Upper lobe of left lung (tissue), 6 donors: ENCODE data around the gene PCDHA13. TPM values are rescaled to one million over a fixed set of nuclear protein-coding genes. Genes with fewer than 3 reads are reported as not detected.

Experiments
- ATAC-seq, 2 donors: fragments of 200-7000 bp; cut with Tn5 transposase; one replicate each; pipeline ENCODE4 v1.9.1; 2022; ENCODE audit warnings: mild to moderate bottlenecking in 2 of 2, moderate library complexity in 2 of 2; ENCODE audit not compliant: low FRiP score in 2 of 2
- DNase-seq, 2 donors: peaks; one replicate each; pipeline ENCODE4 v3.0.0-alpha.2; 2019 to 2020
- H3K27ac ChIP-seq, 4 donors: fragments of 200-600 bp; sonication (generic); one replicate each; pipeline ENCODE4 v1.5.1; 2016 to 2019
- H3K27me3 ChIP-seq, 4 donors: fragments of 200-600 bp; sonication (generic); one replicate each; pipeline ENCODE4 v1.5.1; 2017 to 2019
- H3K36me3 ChIP-seq, 4 donors: fragments of 200-600 bp; sonication (generic); one replicate each; pipeline ENCODE4 v1.5.1; 2016 to 2019
- H3K4me1 ChIP-seq, 4 donors: fragments of 200-600 bp; sonication (generic); one replicate each; pipeline ENCODE4 v1.5.1; 2018 to 2019
- H3K4me3 ChIP-seq, 4 donors: fragments of 200-600 bp; sonication (generic); one replicate each; pipeline ENCODE4 v1.5.1; 2017 to 2019; ENCODE audit warnings: mild to moderate bottlenecking in 2 of 4, moderate library complexity in 1 of 4
- H3K9me3 ChIP-seq, 4 donors: fragments of 200-600 bp; sonication (generic); one replicate each; pipeline ENCODE4 v1.5.1; 2018 to 2019
- CTCF ChIP-seq, 6 experiments: fragments of 450-650 bp in 4 of 6; fragments of 200-600 bp in 2 of 6; sonication (generic) in 2 of 6; IDR thresholded peaks; one replicate each; pipeline ENCODE4 v1.5.1; 2016 to 2019; ENCODE audit warnings: antibody characterized with exemption in 6 of 6
- EP300 ChIP-seq, 4 donors: sonication (generic); formaldehyde crosslinking; IDR thresholded peaks; one replicate each; pipeline ENCODE4 v1.5.1; 2017; ENCODE audit warnings: antibody characterized with exemption in 4 of 4, control low read depth in 2 of 4
- POLR2A ChIP-seq, 4 donors: fragments of 450-650 bp; IDR thresholded peaks; one replicate each; pipeline ENCODE4 v1.5.1; 2016 to 2017; ENCODE audit warnings: antibody characterized with exemption in 4 of 4, mild to moderate bottlenecking in 2 of 4
- POLR2AphosphoS5 ChIP-seq, 2 donors: sonication (generic); formaldehyde crosslinking; IDR thresholded peaks; one replicate each; pipeline ENCODE4 v1.5.1; 2017; ENCODE audit warnings: antibody characterized with exemption in 2 of 2
- WGBS, 2 donors: methylation state at CpG; one replicate each; pipeline ENCODE4 v1.1.5; 2017 to 2018; 5-methylcytosine and 5-hydroxymethylcytosine counted together
- total RNA-seq, 6 donors: library from RNA; depleted of rRNA in 4 of 6; stranded (reverse); fragments of >200 nt in 4 of 6; gene quantifications; one replicate each; pipeline versions ENCODE4 v1.1.0 to v1.2.1, GENCODE V29; 2016 to 2021
- donor health status: DM: no; HTN: no; CAD: no; lungs with moderate emphysema.
- donor health status: DM: no; HTN: yes; CAD: no; lungs with severe emphysema.

Gene PCDHA13
- total RNA-seq, 6 donors from 2014 or later: 0.44 to 5.2 (median 1.2) TPM

GRCh38 chr5:140857177-140857986, 24.5 kb upstream of the PCDHA13 start:
- 61 to 73% methylated on average over 29 to 72 of the region's 94 CpGs for WGBS, 2 donors

GRCh38 chr5:140857987-140858240, 24.0 kb upstream of the PCDHA13 start:
- peaks cover 0 to 47% (median 40%) of the 10 kb centered on the region in 4 donors for H3K9me3 ChIP-seq
- no peak for TF ChIP-seq CTCF (IDR thresholded peaks at IDR 0.05)
- TF ChIP-seq EP300 (IDR thresholded peaks at IDR 0.05): no peak
- TF ChIP-seq POLR2AphosphoS5 (IDR thresholded peaks at IDR 0.05): no peak
- TF ChIP-seq POLR2A (IDR thresholded peaks at IDR 0.05): no peak
- no peaks in the 10 kb centered on the region for H3K27me3 ChIP-seq
- no peak overlapping the region for H3K27ac ChIP-seq
- ATAC-seq: no peak
- DNase-seq: peak in 1 of 2 donors; percentile 77
- H3K36me3 ChIP-seq: no peaks in the 10 kb centered on the region
- H3K4me1 ChIP-seq: no peaks in the 10 kb centered on the region
- WGBS, 2 donors: 62 to 73% methylated on average over 9 to 10 of the region's 22 CpGs
- H3K4me3 ChIP-seq: no peak overlapping the region

More at GRCh38 chr5:140857177-140857986, 24.5 kb upstream of the PCDHA13 start:
- DNase-seq (peak in 1 of 2 donors; percentile 80), ATAC-seq (no peak)
- Histone ChIP-seq H3K4me3 (no peak overlapping the region), H3K36me3 (no peaks in the 10 kb centered on the region), H3K9me3 (peaks cover 0 to 42% (median 35%) of the 10 kb centered on the region in 4 donors), H3K4me1 (no peaks in the 10 kb centered on the region), H3K27me3 (no peaks in the 10 kb centered on the region), H3K27ac (no peak overlapping the region)
- no peak for TF ChIP-seq EP300 (IDR thresholded peaks at IDR 0.05)
- TF ChIP-seq CTCF (IDR thresholded peaks at IDR 0.05): no peak
- TF ChIP-seq POLR2A (IDR thresholded peaks at IDR 0.05): no peak
- TF ChIP-seq POLR2AphosphoS5 (IDR thresholded peaks at IDR 0.05): no peak

GRCh38 chr5:140862441-140863295, 19.3 kb upstream of the PCDHA13 start:
- Histone ChIP-seq H3K4me3 (no peak overlapping the region), H3K27me3 (no peaks in the 10 kb centered on the region), H3K4me1 (no peaks in the 10 kb centered on the region), H3K27ac (no peak overlapping the region), H3K9me3 (peaks cover 0 to 36% (median 35%) of the 10 kb centered on the region in 4 donors), H3K36me3 (no peaks in the 10 kb centered on the region)
- ATAC-seq (peak in 1 of 2 donors; percentile 34), DNase-seq (peak in 1 of 2 donors; percentile 75)
- WGBS, 2 donors: 44 to 55% methylated on average over 53 to 67 of the region's 76 CpGs
- TF ChIP-seq POLR2AphosphoS5 (IDR thresholded peaks at IDR 0.05) (no peak), EP300 (IDR thresholded peaks at IDR 0.05) (no peak), POLR2A (IDR thresholded peaks at IDR 0.05) (no peak), CTCF (IDR thresholded peaks at IDR 0.05) (no peak)

- TF ChIP-seq CTCF (IDR thresholded peaks at IDR 0.05): peak in 2 of 6 experiments; percentile 10 to 18
- no peak for TF ChIP-seq EP300 (IDR thresholded peaks at IDR 0.05)
- no peak for TF ChIP-seq POLR2A (IDR thresholded peaks at IDR 0.05)
- TF ChIP-seq POLR2AphosphoS5 (IDR thresholded peaks at IDR 0.05): no peak
- H3K4me3 ChIP-seq: peak within 1 kb of the TSS in 3 of 4 donors; percentile 6 to 25 (median 23)
- H3K27ac ChIP-seq: no peak within 1 kb of the TSS
- no peaks in the 10 kb centered on the region for H3K27me3 ChIP-seq
- H3K4me1 ChIP-seq: no peaks in the 10 kb centered on the region
- ATAC-seq (no peak), DNase-seq (peak in 1 of 2 donors; percentile 56)
- no peaks in the 10 kb centered on the region for H3K36me3 ChIP-seq
- WGBS, 2 donors: 19 to 20% methylated on average over 28 to 41 of the region's 41 CpGs
- H3K9me3 ChIP-seq: peaks cover 0 to 29% (median 26%) of the 10 kb centered on the region in 4 donors
These were observed 13.0 kb upstream of the PCDHA13 start, which contains the start of gene PCDHA11 for GRCh38 chr5:140868721-140869554. PCDHA11 (plus strand) TSS chr5:140868957; CDS start chr5:140869104, 147 bp downstream.
